KOPT-K1 (cell line): ENCODE results near the gene NANOS2.
A peak's percentile ranks its signal among the peaks of the same experiment; 100 is the strongest.

ENCODE experiments used
- H3K27ac ChIP-seq: fragments of 200-600 bp; sonication (generic); 2 replicates; pipeline ENCODE4 v1.5.1; 2016; ENCODE audit warnings: antibody characterized with exemption, mild to moderate bottlenecking, low read depth, low read length; ENCODE audit not compliant: poor library complexity, severe bottlenecking
- H3K36me3 ChIP-seq: fragments of 200-600 bp; sonication (generic); 2 replicates; pipeline ENCODE4 v1.5.1; 2017; ENCODE audit warnings: antibody characterized with exemption, mild to moderate bottlenecking, low read length, moderate library complexity; ENCODE audit not compliant: insufficient read depth
- H3K9me3 ChIP-seq: fragments of 200-600 bp; sonication (generic); 2 replicates; pipeline ENCODE4 v1.5.1; 2017; ENCODE audit warnings: antibody characterized with exemption, low read length, mild to moderate bottlenecking; ENCODE audit not compliant: insufficient read depth, poor library complexity, severe bottlenecking

Gene NANOS2

GRCh38 chr19:45939792-45940514, 25.4 kb upstream of the NANOS2 start:
- H3K27ac ChIP-seq, result no peak overlapping the region
- H3K9me3 ChIP-seq, result no peaks in the 10 kb centered on the region
- H3K36me3 ChIP-seq, result no peaks in the 10 kb centered on the region

GRCh38 chr19:45938733-45939319, 24.2 kb upstream of the NANOS2 start:
- Histone ChIP-seq H3K27ac (no peak overlapping the region), H3K36me3 (no peaks in the 10 kb centered on the region), H3K9me3 (no peaks in the 10 kb centered on the region)

- H3K27ac ChIP-seq, result no peak overlapping the region
- no peaks in the 10 kb centered on the region for H3K36me3 ChIP-seq
- no peaks in the 10 kb centered on the region for H3K9me3 ChIP-seq
Observed at GRCh38 chr19:45935267-45935666, 20.7 kb upstream of the NANOS2 start.

DNA sequence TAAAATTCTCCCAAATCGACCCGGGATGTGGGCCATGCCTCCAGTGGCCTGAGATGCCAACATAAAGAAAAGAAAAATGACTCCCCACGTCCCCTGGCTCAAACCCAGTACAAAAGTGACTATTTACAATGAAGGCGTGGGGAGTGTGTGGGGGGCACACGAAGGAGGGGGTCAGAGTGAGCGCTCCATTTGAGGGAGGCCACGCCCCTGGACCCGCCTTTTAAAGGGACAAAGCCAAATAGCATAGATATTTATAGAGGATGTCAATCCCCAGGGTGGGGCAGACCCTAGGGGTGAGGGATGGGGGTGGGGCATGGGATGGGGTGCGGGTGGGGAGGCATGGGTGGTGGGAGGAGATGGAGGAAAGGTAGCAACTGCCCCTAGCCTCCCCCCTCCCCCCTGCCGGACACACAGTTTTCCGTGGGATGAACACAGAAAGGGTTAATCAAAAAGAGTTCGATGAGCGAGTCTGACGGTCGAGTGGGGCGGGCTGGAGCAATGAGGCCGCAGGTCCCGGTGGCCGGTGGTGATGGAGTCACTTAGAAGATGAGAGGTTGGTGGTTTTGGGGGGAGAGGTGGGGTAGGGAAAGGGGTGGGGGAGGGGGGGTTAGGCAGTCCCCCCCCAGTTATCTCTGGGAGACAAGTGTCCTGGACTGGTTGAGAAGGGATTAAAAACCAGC, 20.1 kb upstream of the NANOS2 start:
- no peak overlapping the region for H3K27ac ChIP-seq
- no peaks in the 10 kb centered on the region for H3K9me3 ChIP-seq
- no peaks in the 10 kb centered on the region for H3K36me3 ChIP-seq

DNA sequence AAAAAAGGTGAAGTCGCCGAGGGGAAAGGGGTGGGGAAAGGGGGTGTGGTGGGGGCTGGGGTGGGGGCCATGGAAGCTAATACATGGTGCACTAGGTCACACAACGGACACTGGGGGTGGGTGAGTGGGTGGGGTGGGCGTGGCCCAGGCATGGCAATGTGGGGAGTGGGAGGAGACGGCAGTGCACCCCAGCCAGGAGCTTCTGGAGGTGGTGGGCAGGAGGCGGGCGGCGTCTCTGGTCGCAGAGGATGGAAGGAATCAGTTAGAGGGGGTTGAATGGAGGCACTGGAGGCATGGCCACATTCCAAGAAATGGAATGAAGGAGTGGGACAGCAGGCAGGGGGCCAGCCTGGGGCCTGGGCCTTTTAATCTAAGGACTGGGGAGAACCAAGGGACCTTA, 19.2 kb upstream of the NANOS2 start:
- H3K27ac ChIP-seq, result no peak overlapping the region
- H3K9me3 ChIP-seq, result no peaks in the 10 kb centered on the region
- H3K36me3 ChIP-seq, result no peaks in the 10 kb centered on the region

DNA sequence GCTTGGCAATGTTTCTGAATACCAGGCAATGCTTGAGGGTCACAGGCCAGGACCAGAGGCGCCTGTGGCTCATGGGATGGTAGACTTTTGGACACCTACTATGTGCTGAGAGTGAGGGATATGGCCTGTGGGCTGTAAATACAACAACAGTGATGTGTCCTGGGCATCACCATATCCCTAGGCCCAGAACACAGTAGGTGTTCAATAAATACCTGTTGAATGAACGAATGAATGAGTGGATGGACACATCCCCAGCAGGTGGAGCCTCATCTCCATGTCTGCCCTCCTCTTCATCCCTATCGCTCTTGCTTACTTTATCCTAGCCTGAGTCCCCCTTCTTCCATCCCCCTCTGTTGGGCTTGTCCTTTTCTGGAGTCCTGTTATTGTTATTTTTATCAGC, 16.5 kb upstream of the NANOS2 start:
- Histone ChIP-seq H3K36me3 (no peaks in the 10 kb centered on the region), H3K27ac (no peak overlapping the region), H3K9me3 (no peaks in the 10 kb centered on the region)

- H3K36me3 ChIP-seq, result no peaks in the 10 kb centered on the region
- H3K9me3 ChIP-seq, result no peaks in the 10 kb centered on the region
- no peak overlapping the region for H3K27ac ChIP-seq
Observed at GRCh38 chr19:45929247-45929646, 14.7 kb upstream of the NANOS2 start.

DNA sequence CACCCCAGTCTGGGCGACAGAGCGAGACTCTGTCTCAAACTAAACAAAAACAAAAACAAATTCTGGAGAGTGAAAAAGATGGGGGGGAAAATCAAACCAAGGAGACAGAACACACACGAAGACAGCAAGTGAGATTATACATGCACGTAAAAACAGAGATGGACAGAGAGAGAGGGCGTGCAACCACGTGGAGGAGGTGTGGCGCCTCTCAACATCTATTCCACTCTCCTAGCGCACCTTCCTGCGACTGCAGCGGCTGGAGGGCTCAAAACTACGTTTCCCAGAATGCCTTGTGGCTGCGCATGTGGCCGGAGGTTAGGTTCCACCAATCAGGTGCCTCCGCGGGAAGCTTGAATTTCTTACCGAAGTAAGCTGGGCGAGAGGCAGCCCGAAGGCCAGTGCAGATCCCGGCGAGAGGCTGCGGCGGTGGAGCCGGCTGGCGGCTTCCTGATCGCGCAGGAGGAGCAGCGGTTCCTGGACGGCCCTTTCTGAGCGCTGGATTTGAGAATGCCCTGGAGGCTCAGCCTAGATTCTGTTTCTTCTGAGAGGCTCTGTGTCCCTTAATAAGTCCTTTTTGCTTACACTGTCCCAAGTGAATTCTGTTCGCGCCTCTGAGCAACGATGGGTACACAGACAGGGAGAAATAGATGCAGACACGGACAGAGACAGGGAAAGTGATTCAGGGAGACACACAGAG, 13.1 kb upstream of the NANOS2 start:
- H3K36me3 ChIP-seq, result no peaks in the 10 kb centered on the region
- peak overlapping the region; percentile 89 for H3K27ac ChIP-seq
- H3K9me3 ChIP-seq, result no peaks in the 10 kb centered on the region

DNA sequence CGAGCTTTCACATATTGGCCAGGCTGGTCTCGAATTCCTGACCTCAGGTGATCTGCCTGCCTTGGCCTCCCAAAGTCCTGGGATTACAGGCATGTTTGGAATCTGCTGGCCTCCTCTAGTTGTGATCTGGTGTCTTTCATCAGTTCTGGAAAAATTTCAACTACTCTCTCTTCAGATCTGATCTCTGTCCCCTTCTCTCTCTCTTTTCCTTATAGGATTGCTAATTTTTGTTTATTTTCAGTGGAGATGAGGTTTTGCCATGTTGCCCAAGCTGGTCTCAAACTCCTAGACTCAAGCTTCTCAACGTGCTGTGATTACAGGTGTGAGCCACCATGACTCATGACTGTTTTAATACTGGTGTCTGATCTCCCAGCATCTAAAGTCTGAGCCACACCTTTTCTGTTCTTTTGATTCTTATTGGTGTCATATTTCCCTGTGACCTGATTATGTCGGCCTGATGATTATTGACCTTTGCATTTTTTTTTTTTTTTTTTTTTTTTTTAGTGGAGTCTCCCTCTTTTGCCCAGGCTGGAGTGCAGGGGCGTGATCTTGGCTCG, 10.4 kb upstream of the NANOS2 start:
- no peaks in the 10 kb centered on the region for H3K36me3 ChIP-seq
- H3K9me3 ChIP-seq, result no peaks in the 10 kb centered on the region
- no peak overlapping the region for H3K27ac ChIP-seq

DNA sequence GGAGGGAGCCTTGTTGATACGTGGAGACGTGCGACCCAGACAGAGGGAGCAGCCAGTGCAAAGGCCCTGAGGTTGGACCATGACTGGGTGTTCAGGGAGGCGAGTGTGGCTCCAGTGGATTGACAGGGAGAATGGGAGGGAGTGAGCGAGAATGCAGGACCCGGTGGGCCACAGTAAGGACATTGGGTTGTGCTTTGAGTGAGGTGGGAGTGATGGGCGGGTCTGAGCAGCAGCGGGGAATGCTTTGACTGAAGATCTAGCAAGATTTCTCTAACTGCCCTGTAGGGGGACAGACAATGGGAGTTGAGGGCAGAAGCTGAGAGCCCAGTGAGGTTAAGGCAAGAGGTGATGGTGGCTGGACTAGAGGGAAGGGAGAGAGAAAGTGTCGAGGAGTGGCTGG, 7.7 kb upstream of the NANOS2 start:
- Histone ChIP-seq H3K9me3 (no peaks in the 10 kb centered on the region), H3K27ac (no peak overlapping the region), H3K36me3 (no peaks in the 10 kb centered on the region)

DNA sequence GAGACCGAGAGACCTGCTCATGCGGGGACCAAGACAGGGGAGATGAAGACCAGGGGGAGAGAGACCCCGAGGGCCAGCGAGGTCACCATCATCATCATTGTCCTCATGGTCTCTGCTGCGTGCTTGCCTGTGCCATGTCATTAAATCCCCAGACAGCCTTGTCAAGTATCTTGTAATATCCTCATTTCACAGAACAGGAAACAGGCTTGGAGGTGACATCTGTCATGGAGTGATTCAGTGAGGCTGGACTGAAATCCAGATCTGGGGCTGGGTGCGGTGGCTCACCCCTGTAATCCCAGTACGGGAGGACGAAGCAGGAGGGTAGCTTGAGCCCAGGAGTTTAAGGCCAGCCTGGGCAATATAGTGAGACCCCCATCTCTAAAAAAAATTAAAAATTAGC, 5.9 kb upstream of the NANOS2 start:
- Histone ChIP-seq H3K27ac (peak overlapping the region; percentile 27), H3K36me3 (no peaks in the 10 kb centered on the region), H3K9me3 (no peaks in the 10 kb centered on the region)

DNA sequence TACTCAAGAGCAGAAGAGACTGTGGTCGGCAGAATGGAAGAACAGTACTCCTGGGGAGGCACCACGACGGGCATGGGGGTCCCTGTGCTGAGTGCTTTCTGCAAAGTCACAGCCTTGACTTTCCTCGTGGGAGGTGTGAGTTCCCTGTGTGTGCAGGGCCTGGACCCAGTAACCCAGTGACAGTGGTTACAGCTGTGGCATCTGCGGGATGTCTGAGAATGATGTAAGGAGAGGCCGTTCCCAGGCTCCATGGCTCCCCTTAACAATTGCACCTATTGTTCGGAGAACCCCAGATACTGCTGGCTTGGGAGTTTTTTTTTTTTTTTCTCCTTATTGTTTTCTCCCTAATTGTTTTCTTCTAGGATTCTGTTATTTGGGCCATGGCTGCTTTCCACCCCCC, 5.1 kb upstream of the NANOS2 start:
- Histone ChIP-seq H3K9me3 (no peaks in the 10 kb centered on the region), H3K27ac (peak overlapping the region; percentile 27), H3K36me3 (no peaks in the 10 kb centered on the region)

DNA sequence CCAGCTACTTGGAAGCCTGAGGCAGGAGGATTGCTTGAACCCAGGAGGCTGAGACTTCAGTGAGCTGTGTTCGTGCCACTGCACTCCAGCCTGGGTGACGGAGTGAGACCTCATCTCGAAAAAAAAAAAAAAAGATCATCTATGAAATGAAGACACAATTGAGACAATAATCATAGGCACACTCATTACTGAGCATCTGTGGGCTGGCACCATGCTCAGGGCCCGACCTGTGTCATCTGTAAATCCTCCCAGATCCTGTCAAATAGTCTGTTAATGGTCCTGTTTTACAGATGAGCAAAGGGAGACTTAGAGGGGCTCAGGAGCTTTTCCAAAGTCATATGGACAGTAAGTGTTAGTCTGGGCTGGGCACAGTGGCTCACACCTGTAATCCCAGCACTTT, 4.1 kb upstream of the NANOS2 start:
- H3K9me3 ChIP-seq, result no peaks in the 10 kb centered on the region
- peak overlapping the region; percentile 40 for H3K27ac ChIP-seq
- no peaks in the 10 kb centered on the region for H3K36me3 ChIP-seq

DNA sequence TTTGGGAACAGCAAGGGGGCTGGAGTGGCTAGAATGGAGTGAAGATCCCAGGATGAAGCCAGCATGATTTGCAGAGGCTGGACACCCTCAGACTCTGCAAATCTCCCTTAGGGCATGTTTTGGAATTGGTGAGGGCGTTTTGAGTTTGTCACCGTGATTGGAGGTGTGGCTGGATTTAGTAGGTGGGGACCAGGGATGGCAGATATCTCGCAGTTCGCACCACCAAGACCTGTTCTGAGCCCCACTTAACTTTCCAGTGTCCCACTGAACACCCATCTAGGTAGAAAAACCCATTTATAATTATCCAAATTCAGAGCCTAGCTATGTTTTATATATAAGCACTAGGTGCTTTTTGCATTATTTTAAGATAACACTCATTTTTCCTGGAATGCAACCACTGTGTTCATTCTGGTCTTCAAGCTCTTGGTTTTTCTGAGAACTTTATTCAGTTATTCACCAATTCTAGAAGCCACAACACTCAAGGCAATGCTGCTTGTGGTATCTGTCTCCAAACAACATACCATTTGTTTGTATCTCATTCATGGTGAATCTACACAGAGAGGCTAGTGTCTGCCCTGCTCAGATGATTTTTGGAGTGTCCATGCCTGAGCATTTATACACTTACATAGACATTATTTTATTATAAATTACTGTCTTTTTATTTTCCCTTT, 3.0 kb upstream of the NANOS2 start:
- Histone ChIP-seq H3K36me3 (no peaks in the 10 kb centered on the region), H3K9me3 (no peaks in the 10 kb centered on the region), H3K27ac (peak overlapping the region; percentile 68)

- Histone ChIP-seq H3K9me3 (no peaks in the 10 kb centered on the region), H3K27ac (no peak overlapping the region), H3K36me3 (no peaks in the 10 kb centered on the region)
Observed at GRCh38 chr19:45911291-45911690, 3.3 kb downstream of the NANOS2 start.
